Cardiac fibroblast (primary cell): Measurements from ENCODE around the gene GJD3.
A peak's percentile ranks its signal among the peaks of the same experiment; 100 is the strongest.

Experiments
- DNase-seq, 2 donors: peaks; one replicate each; pipeline versions ENCODE4 v3.0.0 to v3.0.0-alpha.2; 2010; ENCODE audit warnings: low read depth in 2 of 2
- H3K4me3 ChIP-seq, 2 donors: replicated peaks in 1 of 2; 1 replicate in 1 of 2; 2 replicates in 1 of 2; pipeline ENCODE4 v1.5.1; 2011; ENCODE audit warnings: low read depth in 2 of 2, low read length in 2 of 2, mild to moderate bottlenecking in 2 of 2, moderate library complexity in 1 of 2
- TF ChIP-seq, protein P1 (sequence below): IDR thresholded peaks from one replicate; pipeline ENCODE4 v1.5.1; 2011; ENCODE audit warnings: low read depth, mild to moderate bottlenecking, low read length, inconsistent platforms

GJD3 gene

DNA sequence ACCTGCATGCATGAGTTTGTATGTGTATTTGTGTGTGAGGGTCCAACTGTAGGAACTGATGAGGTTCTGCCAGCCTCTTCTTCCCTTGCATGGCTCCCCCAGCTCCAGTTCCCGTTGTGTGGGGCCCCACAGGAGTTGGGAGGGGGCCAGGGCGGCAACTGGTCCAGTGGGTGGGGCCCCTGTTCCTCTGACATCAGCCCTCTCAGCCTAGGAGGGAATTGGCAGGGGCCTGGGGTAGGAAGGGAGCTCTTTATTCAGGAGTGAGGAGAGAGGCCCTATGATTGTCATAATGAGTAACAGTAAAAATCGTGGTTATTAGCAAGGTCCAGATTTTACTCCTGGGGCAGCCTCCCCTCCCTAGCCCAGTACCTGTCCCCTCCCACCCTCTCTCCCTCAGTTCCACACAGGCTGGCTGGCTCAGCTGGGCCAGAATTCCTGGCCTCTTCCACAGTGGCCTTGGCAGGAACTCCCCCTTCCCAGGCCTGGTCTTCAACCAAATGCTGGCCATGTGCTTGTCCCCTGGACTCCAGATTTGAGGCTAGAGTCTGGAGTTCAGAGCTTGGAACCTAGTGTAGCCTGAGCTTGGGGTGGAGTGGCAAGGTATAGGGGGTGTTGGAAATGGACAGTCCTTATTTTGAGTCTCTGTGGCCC, 36.7 kb downstream of the GJD3 start:
- H3K4me3 ChIP-seq, result no peak overlapping the region
- peak in 1 of 2 donors; percentile 59 for DNase-seq
- TF ChIP-seq, protein P1, sequence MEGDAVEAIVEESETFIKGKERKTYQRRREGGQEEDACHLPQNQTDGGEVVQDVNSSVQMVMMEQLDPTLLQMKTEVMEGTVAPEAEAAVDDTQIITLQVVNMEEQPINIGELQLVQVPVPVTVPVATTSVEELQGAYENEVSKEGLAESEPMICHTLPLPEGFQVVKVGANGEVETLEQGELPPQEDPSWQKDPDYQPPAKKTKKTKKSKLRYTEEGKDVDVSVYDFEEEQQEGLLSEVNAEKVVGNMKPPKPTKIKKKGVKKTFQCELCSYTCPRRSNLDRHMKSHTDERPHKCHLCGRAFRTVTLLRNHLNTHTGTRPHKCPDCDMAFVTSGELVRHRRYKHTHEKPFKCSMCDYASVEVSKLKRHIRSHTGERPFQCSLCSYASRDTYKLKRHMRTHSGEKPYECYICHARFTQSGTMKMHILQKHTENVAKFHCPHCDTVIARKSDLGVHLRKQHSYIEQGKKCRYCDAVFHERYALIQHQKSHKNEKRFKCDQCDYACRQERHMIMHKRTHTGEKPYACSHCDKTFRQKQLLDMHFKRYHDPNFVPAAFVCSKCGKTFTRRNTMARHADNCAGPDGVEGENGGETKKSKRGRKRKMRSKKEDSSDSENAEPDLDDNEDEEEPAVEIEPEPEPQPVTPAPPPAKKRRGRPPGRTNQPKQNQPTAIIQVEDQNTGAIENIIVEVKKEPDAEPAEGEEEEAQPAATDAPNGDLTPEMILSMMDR, result no peak

DNA sequence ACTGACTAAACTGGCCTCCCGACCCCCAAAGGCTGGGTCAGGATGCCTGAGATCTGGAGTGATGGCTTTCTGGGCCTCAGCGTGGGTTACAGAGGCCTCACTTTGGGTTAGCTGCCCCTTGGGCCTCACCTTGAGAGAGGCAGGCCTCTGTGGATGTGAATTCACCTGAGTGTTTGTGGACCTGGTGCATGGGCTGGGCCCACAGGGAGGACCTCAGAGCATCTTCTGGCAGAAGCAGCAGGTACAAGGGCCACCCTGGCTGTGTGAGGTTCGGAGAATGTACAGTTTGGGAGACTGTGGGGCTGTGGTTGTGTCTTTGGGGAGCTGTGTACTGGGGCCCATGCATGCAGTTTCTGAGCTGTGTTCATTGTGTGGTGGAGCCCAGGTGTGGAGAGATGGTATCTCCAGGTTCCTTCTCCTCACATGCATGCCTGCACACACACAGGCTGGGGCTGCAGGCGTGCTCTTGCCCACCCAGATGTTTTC, 37.2 kb downstream of the GJD3 start:
- TF ChIP-seq, protein P1, result no peak
- no peak for DNase-seq
- H3K4me3 ChIP-seq, result no peak overlapping the region

DNA sequence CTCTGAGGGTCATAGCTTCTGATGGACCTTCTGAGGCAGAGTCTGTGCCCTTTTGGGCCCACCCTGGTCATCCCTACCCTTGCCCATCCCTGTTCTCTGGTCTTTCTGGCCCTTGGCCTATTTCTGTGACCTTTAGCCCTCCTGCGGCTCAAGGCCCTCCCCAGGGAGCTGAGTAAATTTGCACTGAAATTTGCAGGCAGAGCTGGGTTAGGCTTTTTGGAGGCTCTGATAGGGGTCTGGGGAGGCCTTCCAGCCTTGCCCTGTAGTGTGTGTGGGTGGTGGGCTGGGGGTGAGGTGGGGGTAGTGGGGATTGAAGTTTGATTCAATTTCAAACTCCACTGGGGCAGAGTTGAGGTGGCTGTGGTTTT, 37.7 kb downstream of the GJD3 start:
- no peak overlapping the region for H3K4me3 ChIP-seq
- TF ChIP-seq, protein P1, result no peak
- DNase-seq, result peak in 1 of 2 donors; percentile 69

DNA sequence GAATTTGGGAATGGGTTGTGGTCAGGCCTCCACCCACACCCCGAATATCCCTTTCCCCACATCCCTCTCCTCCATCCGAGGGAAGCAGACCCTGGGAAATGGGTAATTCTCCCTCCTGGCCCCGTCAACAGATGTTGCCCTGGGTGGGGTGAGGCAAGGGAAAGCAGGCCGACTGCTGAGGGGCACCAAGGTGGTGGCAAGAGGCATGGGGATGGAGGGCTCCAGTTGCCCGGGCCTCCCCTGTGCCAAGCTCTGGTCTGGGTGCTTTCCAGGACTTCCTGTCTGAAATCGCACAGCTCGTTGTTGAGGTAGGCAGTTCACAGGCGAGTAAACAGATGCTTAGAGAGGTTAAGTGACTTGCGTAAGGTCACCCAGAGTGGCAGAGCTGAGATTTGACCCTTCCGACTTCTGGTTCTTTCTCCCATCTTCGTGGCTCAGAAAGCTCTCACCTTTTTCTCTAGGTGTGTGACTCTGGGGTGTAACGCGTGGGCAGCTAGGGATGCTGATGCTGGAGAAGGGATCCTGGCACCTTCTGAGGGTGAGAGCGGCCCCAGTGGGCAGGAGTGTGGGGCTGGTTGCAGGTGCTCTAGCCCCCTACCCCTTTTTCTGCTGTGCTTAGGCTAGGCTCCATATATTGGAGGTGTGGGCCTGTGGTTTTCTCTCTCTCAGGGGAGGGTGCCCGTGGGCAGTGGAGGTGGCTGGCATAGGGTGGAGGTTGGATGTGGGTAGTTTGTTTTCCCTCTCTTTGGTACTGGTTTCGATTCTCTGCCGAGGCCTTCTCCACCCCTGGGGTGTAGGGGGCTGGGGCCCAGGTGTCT, 38.3 kb downstream of the GJD3 start:
- TF ChIP-seq, protein P1, result no peak
- H3K4me3 ChIP-seq, result no peak overlapping the region
- no peak for DNase-seq

DNA sequence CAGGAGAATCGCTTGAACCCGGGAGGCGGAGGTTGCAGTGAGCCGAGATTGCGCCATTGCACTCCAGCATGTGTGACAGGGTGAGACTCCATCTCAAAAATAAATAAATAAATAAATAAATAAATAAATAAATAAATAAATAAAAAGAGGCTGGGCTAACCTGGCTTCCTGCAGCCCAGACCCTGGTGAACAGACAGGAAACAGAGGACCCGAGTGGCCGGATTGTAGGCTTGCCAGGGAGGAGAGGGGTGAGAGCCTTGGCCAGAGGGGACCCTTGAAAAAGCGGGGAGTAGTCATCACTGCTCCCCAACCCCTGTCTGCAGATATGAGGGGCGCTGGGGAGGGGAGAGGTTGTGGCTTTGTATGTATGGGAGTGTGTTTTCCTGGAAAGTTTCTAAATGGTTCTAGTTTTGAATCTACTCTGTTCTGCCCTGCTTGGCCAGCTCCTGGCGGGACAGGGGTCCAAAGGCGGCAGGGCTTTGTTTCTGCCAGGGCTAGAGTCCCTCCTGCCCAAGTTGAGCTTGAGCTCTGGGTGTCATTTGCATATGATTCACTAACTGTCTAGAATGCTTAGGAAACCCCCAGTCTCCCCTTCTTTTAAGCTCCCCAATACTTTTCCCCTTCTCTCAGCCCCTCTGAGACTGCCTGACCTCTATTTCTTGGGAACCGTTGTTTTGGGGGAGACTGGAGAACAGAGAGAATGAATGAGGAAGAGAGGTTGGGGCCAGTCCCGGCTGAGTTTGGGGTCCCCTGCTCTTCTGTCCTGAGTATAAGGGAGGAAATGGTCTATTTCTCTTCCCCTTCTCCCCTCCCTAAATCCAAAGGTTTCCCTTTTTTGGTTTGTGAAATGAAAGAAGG, 39.2 kb downstream of the GJD3 start:
- no peak overlapping the region for H3K4me3 ChIP-seq
- TF ChIP-seq, protein P1, result no peak
- no peak for DNase-seq
